ENCODE measurements around the gene MAP3K9.
A peak's percentile ranks its signal among the peaks of the same experiment; 100 is the strongest.

The MAP3K9 gene

GRCh38 chr14:70755655-70756054, 53.7 kb downstream of the MAP3K9 start:
- peak overlapping the region; percentile 51 for H3K27ac ChIP-seq
- H3K4me3 ChIP-seq (ENCODE audit: low read depth, low read length) = no peak overlapping the region
- no peak for TF ChIP-seq CTCF (IDR thresholded peaks at IDR 0.05; ENCODE audit: low read depth, low read length)
- peak; percentile 37 for DNase-seq
- peaks cover 50% of the 10 kb centered on the region for H3K36me3 ChIP-seq
- no peaks in the 10 kb centered on the region for H3K9me3 ChIP-seq (ENCODE audit: severe bottlenecking)
- no peaks in the 10 kb centered on the region for H3K27me3 ChIP-seq (ENCODE audit: insufficient read depth, low read depth, severe bottlenecking)

DNA sequence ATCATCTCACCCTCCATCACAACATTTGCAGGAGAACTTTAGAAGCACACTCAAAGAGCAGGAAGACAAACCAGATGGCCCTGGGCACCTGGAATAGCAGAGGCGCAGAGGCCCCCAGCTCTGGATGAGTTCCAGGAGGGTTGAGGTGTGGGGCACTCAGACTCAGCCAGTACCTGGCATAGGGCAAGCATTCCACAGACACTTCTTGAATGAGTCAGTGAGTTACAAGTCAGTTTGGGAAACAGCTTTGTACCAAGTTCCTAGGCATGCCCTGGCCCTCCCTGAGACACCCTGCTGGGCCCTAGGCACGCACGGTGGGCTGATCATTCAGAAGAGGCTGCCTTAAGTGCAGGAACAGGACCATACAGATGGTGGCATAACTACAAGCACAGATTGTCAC, 54.3 kb downstream of the MAP3K9 start:
- TF ChIP-seq CTCF (IDR thresholded peaks at IDR 0.05; ENCODE audit: low read depth, low read length) = no peak
- Histone ChIP-seq H3K27me3 (ENCODE audit: insufficient read depth, low read depth, severe bottlenecking) (no peaks in the 10 kb centered on the region), H3K9me3 (ENCODE audit: severe bottlenecking) (no peaks in the 10 kb centered on the region), H3K27ac (peak overlapping the region; percentile 51), H3K36me3 (peaks cover 46% of the 10 kb centered on the region), H3K4me3 (ENCODE audit: low read depth, low read length) (no peak overlapping the region)
- DNase-seq = no peak

GRCh38 chr14:70753518-70753953, 55.8 kb downstream of the MAP3K9 start:
- Histone ChIP-seq H3K27ac (no peak overlapping the region), H3K27me3 (ENCODE audit: insufficient read depth, low read depth, severe bottlenecking) (no peaks in the 10 kb centered on the region)
- DNase-seq = no peak

DNA sequence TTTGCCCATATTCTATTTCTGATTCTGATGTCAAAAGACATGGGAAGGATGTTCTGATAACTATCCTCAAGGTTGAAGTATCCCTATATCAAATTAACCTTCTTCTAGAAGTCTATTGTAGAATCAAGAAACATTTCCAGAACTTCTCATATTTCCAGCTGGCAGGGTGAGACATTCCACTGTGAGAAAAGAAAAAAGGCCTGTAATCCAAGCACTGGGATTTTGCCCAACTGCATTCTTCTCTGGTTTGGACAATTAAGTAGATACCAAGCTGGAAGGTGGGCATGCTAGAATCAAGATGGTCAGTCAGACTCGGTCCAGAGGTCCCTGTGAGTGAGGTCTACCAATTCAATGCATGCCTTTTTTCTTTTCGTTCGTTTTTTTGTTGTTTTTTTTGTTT, 60.9 kb downstream of the MAP3K9 start:
- no peaks in the 10 kb centered on the region for H3K9me3 ChIP-seq (ENCODE audit: severe bottlenecking)
- no peak for DNase-seq
- no peak overlapping the region for H3K4me3 ChIP-seq (ENCODE audit: low read depth, low read length)
- no peak overlapping the region for H3K27ac ChIP-seq
- peaks cover 50% of the 10 kb centered on the region for H3K36me3 ChIP-seq
- TF ChIP-seq CTCF (IDR thresholded peaks at IDR 0.05; ENCODE audit: low read depth, low read length) = no peak
- no peaks in the 10 kb centered on the region for H3K27me3 ChIP-seq (ENCODE audit: insufficient read depth, low read depth, severe bottlenecking)

More at GRCh38 chr14:70753518-70753953, 55.8 kb downstream of the MAP3K9 start:
- H3K4me3 ChIP-seq (ENCODE audit: low read depth, low read length) = no peak overlapping the region
- peaks cover 46% of the 10 kb centered on the region for H3K36me3 ChIP-seq
- TF ChIP-seq CTCF (IDR thresholded peaks at IDR 0.05; ENCODE audit: low read depth, low read length) = no peak
- no peaks in the 10 kb centered on the region for H3K9me3 ChIP-seq (ENCODE audit: severe bottlenecking)

- no peak for TF ChIP-seq CTCF (IDR thresholded peaks at IDR 0.05; ENCODE audit: low read depth, low read length)
- Histone ChIP-seq H3K36me3 (peaks cover 59% of the 10 kb centered on the region), H3K9me3 (ENCODE audit: severe bottlenecking) (no peaks in the 10 kb centered on the region), H3K4me3 (ENCODE audit: low read depth, low read length) (no peak overlapping the region), H3K27ac (no peak overlapping the region; the same call in 1 of the 2 replicates), H3K27me3 (ENCODE audit: insufficient read depth, low read depth, severe bottlenecking) (no peaks in the 10 kb centered on the region)
- DNase-seq = no peak
Observed at GRCh38 chr14:70744641-70745040, 64.7 kb downstream of the MAP3K9 start.

GRCh38 chr14:70742316-70742715, 67.0 kb downstream of the MAP3K9 start:
- H3K9me3 ChIP-seq (ENCODE audit: severe bottlenecking) = no peaks in the 10 kb centered on the region
- H3K27me3 ChIP-seq (ENCODE audit: insufficient read depth, low read depth, severe bottlenecking) = no peaks in the 10 kb centered on the region
- DNase-seq = no peak
- peaks cover 62% of the 10 kb centered on the region for H3K36me3 ChIP-seq
- no peak for TF ChIP-seq CTCF (IDR thresholded peaks at IDR 0.05; ENCODE audit: low read depth, low read length)
- no peak overlapping the region for H3K4me3 ChIP-seq (ENCODE audit: low read depth, low read length)
- no peak overlapping the region for H3K27ac ChIP-seq
